SJCRH30 (cell line): Measurements from ENCODE around the gene LDAH. TPM values are rescaled to one million over a fixed set of nuclear protein-coding genes. Genes with fewer than 3 reads are reported as not detected.

ENCODE experiments used
- DNase-seq, 2 experiments: peaks; one replicate each; pipeline ENCODE4 v3.0.0-alpha.2; 2015 to 2020
- H3K27ac ChIP-seq: fragments of 250-450 bp; sonication (Bioruptor Pico); 2 replicates; pipeline ENCODE4 v1.5.1; 2020; ENCODE audit warnings: mild to moderate bottlenecking, moderate library complexity
- H3K27me3 ChIP-seq: fragments of 250-450 bp; sonication (Bioruptor Pico); 2 replicates; pipeline ENCODE4 v1.5.1; 2020; ENCODE audit warnings: mild to moderate bottlenecking, moderate library complexity
- H3K36me3 ChIP-seq: fragments of 250-450 bp; sonication (Bioruptor Pico); 2 replicates; pipeline ENCODE4 v1.5.1; 2020; ENCODE audit warnings: mild to moderate bottlenecking, moderate library complexity
- H3K4me1 ChIP-seq: fragments of 250-450 bp; sonication (Bioruptor Pico); 2 replicates; pipeline ENCODE4 v1.5.1; 2020; ENCODE audit warnings: mild to moderate bottlenecking, moderate library complexity
- H3K4me3 ChIP-seq: fragments of 250-450 bp; sonication (Bioruptor Pico); 2 replicates; pipeline ENCODE4 v1.5.1; 2020; ENCODE audit warnings: mild to moderate bottlenecking, moderate library complexity
- H3K9me3 ChIP-seq: fragments of 250-450 bp; sonication (Bioruptor Pico); replicated peaks from 2 replicates; pipeline ENCODE4 v1.5.1; 2020; ENCODE audit warnings: mild to moderate bottlenecking, moderate library complexity
- total RNA-seq: library from RNA; depleted of rRNA; stranded (reverse); fragments of >200 nt; shearing (Covaris generic); gene quantifications from 2 replicates; pipeline ENCODE4 v1.2.3, GENCODE V29; 2014

LDAH gene
- total RNA-seq, 1 experiment from 2014 or later: 27.6 TPM

GRCh38 chr2:20674974-20675679 is 147.8 kb downstream of the LDAH start:
- H3K27me3 ChIP-seq: peaks cover 4% of the 10 kb centered on the region; the same call in 1 of the 2 replicates
- no peaks in the 10 kb centered on the region for H3K4me1 ChIP-seq
- no peaks in the 10 kb centered on the region for H3K9me3 ChIP-seq
- no peak overlapping the region for H3K4me3 ChIP-seq
- DNase-seq: no peak
- no peak overlapping the region for H3K27ac ChIP-seq
- no peaks in the 10 kb centered on the region for H3K36me3 ChIP-seq

DNA sequence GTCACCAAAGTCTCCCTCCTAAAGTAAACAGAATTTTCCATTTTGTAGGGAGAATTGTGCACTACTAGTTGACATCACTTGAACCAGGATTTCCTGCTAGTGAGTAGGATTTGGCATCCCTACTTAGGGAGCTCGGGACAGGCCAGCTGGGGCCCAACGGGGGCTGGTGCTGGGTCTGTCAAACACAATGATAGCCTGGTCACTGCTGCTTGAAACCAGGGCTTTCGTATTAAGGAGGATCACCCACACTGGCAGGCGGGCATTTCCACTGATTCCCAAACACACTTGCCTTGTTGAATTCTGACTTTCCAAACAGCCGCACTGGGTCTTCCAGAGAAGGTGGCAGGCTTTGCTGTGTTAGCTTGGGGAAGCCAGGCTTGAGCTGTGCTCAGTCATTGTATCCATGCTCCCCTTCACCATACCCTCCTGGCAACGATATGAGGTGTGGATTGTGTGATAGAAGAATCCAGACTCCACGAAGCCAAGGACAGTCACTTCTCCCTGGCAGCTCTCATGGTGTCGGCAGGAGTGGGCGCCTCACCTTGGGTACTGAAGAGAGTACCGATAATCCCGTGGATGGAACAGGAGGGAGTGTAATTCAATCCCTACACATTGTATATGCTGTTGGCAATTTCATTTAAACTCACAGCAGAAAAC is 148.5 kb downstream of the LDAH start:
- no peaks in the 10 kb centered on the region for H3K9me3 ChIP-seq
- no peak for DNase-seq
- H3K27ac ChIP-seq: no peak overlapping the region
- H3K27me3 ChIP-seq: peaks cover 4% of the 10 kb centered on the region; the same call in 1 of the 2 replicates
- H3K36me3 ChIP-seq: no peaks in the 10 kb centered on the region
- H3K4me1 ChIP-seq: no peaks in the 10 kb centered on the region
- H3K4me3 ChIP-seq: no peak overlapping the region

GRCh38 chr2:20673686-20674308 is 149.1 kb downstream of the LDAH start:
- no peak overlapping the region for H3K27ac ChIP-seq
- no peaks in the 10 kb centered on the region for H3K36me3 ChIP-seq
- no peak overlapping the region for H3K4me3 ChIP-seq
- H3K27me3 ChIP-seq: peaks cover 4% of the 10 kb centered on the region; the same call in 1 of the 2 replicates
- no peaks in the 10 kb centered on the region for H3K9me3 ChIP-seq
- no peaks in the 10 kb centered on the region for H3K4me1 ChIP-seq
- no peak for DNase-seq

- Histone ChIP-seq H3K4me3 (no peak overlapping the region), H3K9me3 (no peaks in the 10 kb centered on the region), H3K27me3 (no peaks in the 10 kb centered on the region; the same call in 1 of the 2 replicates), H3K4me1 (no peaks in the 10 kb centered on the region), H3K27ac (no peak overlapping the region), H3K36me3 (no peaks in the 10 kb centered on the region)
- DNase-seq: no peak
These were observed 150.5 kb downstream of the LDAH start for GRCh38 chr2:20672201-20672951.

DNA sequence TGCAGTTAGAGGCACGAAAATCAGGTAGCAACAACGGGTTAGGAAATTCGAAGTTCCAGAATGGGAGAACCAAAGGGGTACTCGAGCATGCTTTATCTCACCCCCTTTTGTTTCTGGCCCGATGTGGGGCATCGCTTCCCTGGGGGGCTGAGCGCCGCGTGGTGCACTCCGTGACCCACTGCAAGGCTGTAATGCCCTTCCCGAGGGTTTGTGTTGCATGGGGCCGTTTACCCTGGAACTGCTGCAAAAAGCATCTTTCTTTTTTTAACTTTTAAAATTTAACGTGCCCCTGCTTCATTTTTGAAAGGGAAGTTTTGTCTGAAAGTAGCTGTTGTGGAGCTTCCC is 151.2 kb downstream of the LDAH start:
- no peak overlapping the region for H3K27ac ChIP-seq
- no peak for DNase-seq
- H3K9me3 ChIP-seq: no peaks in the 10 kb centered on the region
- no peaks in the 10 kb centered on the region for H3K36me3 ChIP-seq
- no peaks in the 10 kb centered on the region; the same call in 1 of the 2 replicates for H3K27me3 ChIP-seq
- H3K4me3 ChIP-seq: no peak overlapping the region
- no peaks in the 10 kb centered on the region for H3K4me1 ChIP-seq

DNA sequence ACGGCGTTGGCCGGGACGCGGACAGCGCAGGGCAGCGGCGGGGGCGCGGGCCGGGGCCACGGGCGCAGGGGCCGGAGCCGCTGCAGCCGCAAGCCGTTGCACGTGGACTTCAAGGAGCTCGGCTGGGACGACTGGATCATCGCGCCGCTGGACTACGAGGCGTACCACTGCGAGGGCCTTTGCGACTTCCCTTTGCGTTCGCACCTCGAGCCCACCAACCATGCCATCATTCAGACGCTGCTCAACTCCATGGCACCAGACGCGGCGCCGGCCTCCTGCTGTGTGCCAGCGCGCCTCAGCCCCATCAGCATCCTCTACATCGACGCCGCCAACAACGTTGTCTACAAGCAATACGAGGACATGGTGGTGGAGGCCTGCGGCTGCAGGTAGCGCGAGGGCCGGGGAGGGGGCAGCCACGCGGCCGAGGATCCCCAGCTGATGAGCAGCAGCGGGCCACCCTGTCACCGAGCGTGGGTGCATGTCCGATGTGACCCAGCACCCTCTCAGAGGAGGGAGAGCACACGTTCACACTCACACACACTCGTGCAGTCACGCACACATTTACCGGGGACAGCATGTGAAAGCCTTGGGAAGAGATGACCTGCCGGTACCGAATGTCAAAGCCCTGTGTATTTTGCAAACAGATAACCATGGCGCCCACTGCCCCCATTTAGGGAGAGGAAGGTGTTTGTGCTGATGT is 151.7 kb downstream of the LDAH start:
- H3K4me3 ChIP-seq: no peak overlapping the region
- DNase-seq: no peak
- H3K27me3 ChIP-seq: no peaks in the 10 kb centered on the region; the same call in 1 of the 2 replicates
- no peaks in the 10 kb centered on the region for H3K36me3 ChIP-seq
- no peaks in the 10 kb centered on the region for H3K9me3 ChIP-seq
- H3K4me1 ChIP-seq: no peaks in the 10 kb centered on the region
- H3K27ac ChIP-seq: no peak overlapping the region

GRCh38 chr2:20670315-20671035 is 152.4 kb downstream of the LDAH start:
- DNase-seq: no peak
- H3K9me3 ChIP-seq: no peaks in the 10 kb centered on the region
- H3K4me3 ChIP-seq: no peak overlapping the region
- H3K27me3 ChIP-seq: no peaks in the 10 kb centered on the region; the same call in 1 of the 2 replicates
- no peaks in the 10 kb centered on the region for H3K4me1 ChIP-seq
- H3K27ac ChIP-seq: no peak overlapping the region
- no peaks in the 10 kb centered on the region for H3K36me3 ChIP-seq

- no peaks in the 10 kb centered on the region for H3K9me3 ChIP-seq
- no peak overlapping the region for H3K4me3 ChIP-seq
- H3K27me3 ChIP-seq: no peaks in the 10 kb centered on the region; the same call in 1 of the 2 replicates
- no peaks in the 10 kb centered on the region for H3K4me1 ChIP-seq
- no peak for DNase-seq
- no peak overlapping the region for H3K27ac ChIP-seq
- no peaks in the 10 kb centered on the region for H3K36me3 ChIP-seq
These were observed 153.2 kb downstream of the LDAH start for GRCh38 chr2:20669562-20670314.

DNA sequence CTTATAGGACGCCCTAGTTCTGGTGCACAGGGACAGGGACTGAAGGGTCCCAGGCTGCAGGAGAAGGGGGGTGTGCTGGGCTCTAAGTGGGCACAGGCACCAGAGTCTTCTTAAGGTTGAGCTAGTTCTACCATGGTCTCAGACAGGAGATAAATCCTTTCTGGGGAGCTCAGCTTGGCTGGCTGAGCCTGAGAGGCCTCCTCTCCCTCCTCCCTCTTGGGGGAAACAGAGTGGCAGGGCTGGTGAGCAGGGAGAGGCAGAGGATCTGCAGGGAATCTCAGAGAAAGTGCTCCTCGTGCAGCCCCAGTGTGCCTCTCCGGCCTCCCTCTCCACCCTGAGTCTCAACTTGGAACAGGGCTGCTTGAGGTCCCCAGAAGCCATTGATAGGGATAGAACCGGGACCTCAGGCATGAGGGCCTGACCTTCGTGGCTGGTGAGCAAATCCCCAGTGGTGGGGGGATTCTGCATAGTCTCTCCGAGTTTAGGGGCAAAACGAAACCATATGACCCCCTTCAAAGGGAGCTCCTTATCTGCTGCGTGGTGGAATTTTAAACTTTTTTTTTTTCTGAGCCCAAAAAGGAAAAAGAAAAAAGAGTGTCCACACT is 153.9 kb downstream of the LDAH start:
- DNase-seq: no peak
- Histone ChIP-seq H3K9me3 (no peaks in the 10 kb centered on the region), H3K27ac (no peak overlapping the region), H3K27me3 (no peaks in the 10 kb centered on the region; the same call in 1 of the 2 replicates), H3K4me1 (no peaks in the 10 kb centered on the region), H3K36me3 (no peaks in the 10 kb centered on the region), H3K4me3 (no peak overlapping the region)

GRCh38 chr2:20668451-20668850 is 154.4 kb downstream of the LDAH start:
- Histone ChIP-seq H3K4me1 (no peaks in the 10 kb centered on the region), H3K27me3 (no peaks in the 10 kb centered on the region; the same call in 1 of the 2 replicates), H3K9me3 (no peaks in the 10 kb centered on the region), H3K4me3 (no peak overlapping the region), H3K36me3 (no peaks in the 10 kb centered on the region), H3K27ac (no peak overlapping the region)
- no peak for DNase-seq

- no peaks in the 10 kb centered on the region; the same call in 1 of the 2 replicates for H3K27me3 ChIP-seq
- H3K27ac ChIP-seq: no peak overlapping the region
- no peaks in the 10 kb centered on the region for H3K9me3 ChIP-seq
- no peaks in the 10 kb centered on the region for H3K4me1 ChIP-seq
- no peak for DNase-seq
- H3K36me3 ChIP-seq: no peaks in the 10 kb centered on the region
- H3K4me3 ChIP-seq: no peak overlapping the region
These were observed 155.1 kb downstream of the LDAH start for GRCh38 chr2:20667531-20668401.

- Histone ChIP-seq H3K4me3 (no peak overlapping the region), H3K4me1 (no peaks in the 10 kb centered on the region), H3K27me3 (no peaks in the 10 kb centered on the region; the same call in 1 of the 2 replicates), H3K36me3 (no peaks in the 10 kb centered on the region), H3K9me3 (no peaks in the 10 kb centered on the region), H3K27ac (no peak overlapping the region)
- no peak for DNase-seq
These were observed 155.8 kb downstream of the LDAH start for GRCh38 chr2:20667151-20667530.
